Ishikawa (cell line): Measurements from ENCODE around the gene ERBB2.

Experiments
- CEBPB ChIP-seq: IDR thresholded peaks from 2 replicates; pipeline ENCODE4 v1.6.1; 2012
- CREB1 ChIP-seq: IDR thresholded peaks from 2 replicates; pipeline ENCODE4 v1.6.1; 2012; ENCODE audit warnings: low read depth
- EGR1 ChIP-seq: IDR thresholded peaks from 2 replicates; pipeline ENCODE4 v1.6.1; 2012
- EP300 ChIP-seq: IDR thresholded peaks from 2 replicates; pipeline ENCODE4 v1.6.1; 2012; ENCODE audit warnings: borderline replicate concordance
- FOXM1 ChIP-seq: IDR thresholded peaks from 2 replicates; pipeline ENCODE4 v1.6.1; 2012; ENCODE audit warnings: low read depth, borderline replicate concordance
- NFIC ChIP-seq: IDR thresholded peaks from 2 replicates; pipeline ENCODE4 v1.6.1; 2012
- RAD21 ChIP-seq: IDR thresholded peaks from 2 replicates; pipeline ENCODE4 v1.6.1; 2012; ENCODE audit warnings: low read depth
- TAF1 ChIP-seq: IDR thresholded peaks from 2 replicates; pipeline ENCODE4 v1.6.1; 2012; ENCODE audit warnings: low read depth, mild to moderate bottlenecking
- TCF12 ChIP-seq: IDR thresholded peaks from 2 replicates; pipeline ENCODE4 v1.6.1; 2012; ENCODE audit warnings: low read depth
- TEAD4 ChIP-seq: IDR thresholded peaks from 2 replicates; pipeline ENCODE4 v1.6.1; 2012
- YY1 ChIP-seq: IDR thresholded peaks from 2 replicates; pipeline ENCODE4 v1.6.1; 2012; ENCODE audit warnings: low read depth
- ZBTB7A ChIP-seq: IDR thresholded peaks from 2 replicates; pipeline ENCODE4 v1.6.1; 2012; ENCODE audit warnings: low read depth
- TF ChIP-seq, protein P1 (sequence below): IDR thresholded peaks from 2 replicates; pipeline ENCODE4 v1.6.1; 2012
- TF ChIP-seq, protein P2 (sequence below): IDR thresholded peaks from 2 replicates; pipeline ENCODE4 v1.6.1; 2012
- TF ChIP-seq, protein P3 (sequence below): IDR thresholded peaks from 2 replicates; pipeline ENCODE4 v1.6.1; 2012; ENCODE audit warnings: low read depth, mild to moderate bottlenecking

ERBB2 gene

DNA sequence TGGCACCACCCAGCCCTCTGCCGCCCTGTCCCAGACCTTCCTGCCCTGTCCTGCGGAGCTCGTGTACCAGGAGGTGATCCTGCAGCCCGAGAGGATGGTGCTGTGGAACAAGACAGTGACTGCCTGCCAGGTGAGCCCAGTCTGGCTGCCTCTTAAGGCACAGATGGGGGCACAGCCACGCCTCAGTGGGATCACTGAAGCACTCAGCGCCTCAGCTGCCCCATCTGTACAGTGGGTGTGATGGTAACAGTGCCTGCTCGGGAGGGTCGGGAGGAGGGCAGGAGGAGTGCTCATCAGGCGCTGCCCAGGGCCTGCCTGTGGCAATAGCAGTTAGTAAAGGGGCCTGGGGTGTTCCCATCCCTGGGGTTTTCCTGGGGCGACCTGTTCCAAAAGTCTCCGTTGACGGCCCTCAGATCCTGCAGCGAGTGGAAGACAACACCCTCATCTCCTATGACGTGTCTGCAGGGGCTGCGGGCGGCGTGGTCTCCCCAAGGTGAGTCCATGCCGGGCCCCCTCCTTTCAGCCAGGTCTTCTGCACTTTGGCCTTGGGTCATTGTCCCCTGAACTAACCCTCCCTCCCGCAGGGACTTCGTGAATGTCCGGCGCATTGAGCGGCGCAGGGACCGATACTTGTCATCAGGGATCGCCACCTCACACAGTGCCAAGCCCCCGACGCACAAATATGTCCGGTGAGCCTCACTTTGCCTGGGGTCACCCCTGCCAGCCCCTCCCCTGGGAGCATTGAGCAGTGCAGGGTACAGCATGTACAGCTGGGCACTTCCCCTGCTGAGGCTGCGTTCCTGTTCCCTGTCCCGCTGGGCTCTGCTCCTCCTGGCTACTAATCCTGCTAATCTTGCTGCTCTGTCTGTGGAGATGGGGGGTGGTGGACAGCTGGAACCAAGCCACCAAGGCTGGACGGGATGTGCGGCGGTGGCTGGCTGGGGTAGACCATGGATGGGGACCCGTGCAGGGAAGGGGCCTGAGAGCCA lies 39.2 kb upstream of the ERBB2 start:
- TF ChIP-seq ZBTB7A, result no peak
- no peak for TF ChIP-seq CREB1
- 0 out of 2 replicates have a peak, but pooled peaks have one; percentile 38 for TF ChIP-seq NFIC
- TF ChIP-seq CEBPB, result no peak
- TF ChIP-seq, protein P1, sequence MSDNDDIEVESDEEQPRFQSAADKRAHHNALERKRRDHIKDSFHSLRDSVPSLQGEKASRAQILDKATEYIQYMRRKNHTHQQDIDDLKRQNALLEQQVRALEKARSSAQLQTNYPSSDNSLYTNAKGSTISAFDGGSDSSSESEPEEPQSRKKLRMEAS, result no peak
- TF ChIP-seq, protein P2, sequence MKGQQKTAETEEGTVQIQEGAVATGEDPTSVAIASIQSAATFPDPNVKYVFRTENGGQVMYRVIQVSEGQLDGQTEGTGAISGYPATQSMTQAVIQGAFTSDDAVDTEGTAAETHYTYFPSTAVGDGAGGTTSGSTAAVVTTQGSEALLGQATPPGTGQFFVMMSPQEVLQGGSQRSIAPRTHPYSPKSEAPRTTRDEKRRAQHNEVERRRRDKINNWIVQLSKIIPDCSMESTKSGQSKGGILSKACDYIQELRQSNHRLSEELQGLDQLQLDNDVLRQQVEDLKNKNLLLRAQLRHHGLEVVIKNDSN, result no peak
- peak; percentile 70; the same call in 1 of the 2 replicates for TF ChIP-seq TCF12
- no peak for TF ChIP-seq TAF1
- TF ChIP-seq EP300, result peak; percentile 25; the same call in 1 of the 2 replicates
- TF ChIP-seq EGR1, result no peak
- TF ChIP-seq, protein P3, sequence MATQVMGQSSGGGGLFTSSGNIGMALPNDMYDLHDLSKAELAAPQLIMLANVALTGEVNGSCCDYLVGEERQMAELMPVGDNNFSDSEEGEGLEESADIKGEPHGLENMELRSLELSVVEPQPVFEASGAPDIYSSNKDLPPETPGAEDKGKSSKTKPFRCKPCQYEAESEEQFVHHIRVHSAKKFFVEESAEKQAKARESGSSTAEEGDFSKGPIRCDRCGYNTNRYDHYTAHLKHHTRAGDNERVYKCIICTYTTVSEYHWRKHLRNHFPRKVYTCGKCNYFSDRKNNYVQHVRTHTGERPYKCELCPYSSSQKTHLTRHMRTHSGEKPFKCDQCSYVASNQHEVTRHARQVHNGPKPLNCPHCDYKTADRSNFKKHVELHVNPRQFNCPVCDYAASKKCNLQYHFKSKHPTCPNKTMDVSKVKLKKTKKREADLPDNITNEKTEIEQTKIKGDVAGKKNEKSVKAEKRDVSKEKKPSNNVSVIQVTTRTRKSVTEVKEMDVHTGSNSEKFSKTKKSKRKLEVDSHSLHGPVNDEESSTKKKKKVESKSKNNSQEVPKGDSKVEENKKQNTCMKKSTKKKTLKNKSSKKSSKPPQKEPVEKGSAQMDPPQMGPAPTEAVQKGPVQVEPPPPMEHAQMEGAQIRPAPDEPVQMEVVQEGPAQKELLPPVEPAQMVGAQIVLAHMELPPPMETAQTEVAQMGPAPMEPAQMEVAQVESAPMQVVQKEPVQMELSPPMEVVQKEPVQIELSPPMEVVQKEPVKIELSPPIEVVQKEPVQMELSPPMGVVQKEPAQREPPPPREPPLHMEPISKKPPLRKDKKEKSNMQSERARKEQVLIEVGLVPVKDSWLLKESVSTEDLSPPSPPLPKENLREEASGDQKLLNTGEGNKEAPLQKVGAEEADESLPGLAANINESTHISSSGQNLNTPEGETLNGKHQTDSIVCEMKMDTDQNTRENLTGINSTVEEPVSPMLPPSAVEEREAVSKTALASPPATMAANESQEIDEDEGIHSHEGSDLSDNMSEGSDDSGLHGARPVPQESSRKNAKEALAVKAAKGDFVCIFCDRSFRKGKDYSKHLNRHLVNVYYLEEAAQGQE, result no peak
- no peak for TF ChIP-seq YY1
- TF ChIP-seq RAD21, result no peak
- TF ChIP-seq FOXM1, result no peak

DNA sequence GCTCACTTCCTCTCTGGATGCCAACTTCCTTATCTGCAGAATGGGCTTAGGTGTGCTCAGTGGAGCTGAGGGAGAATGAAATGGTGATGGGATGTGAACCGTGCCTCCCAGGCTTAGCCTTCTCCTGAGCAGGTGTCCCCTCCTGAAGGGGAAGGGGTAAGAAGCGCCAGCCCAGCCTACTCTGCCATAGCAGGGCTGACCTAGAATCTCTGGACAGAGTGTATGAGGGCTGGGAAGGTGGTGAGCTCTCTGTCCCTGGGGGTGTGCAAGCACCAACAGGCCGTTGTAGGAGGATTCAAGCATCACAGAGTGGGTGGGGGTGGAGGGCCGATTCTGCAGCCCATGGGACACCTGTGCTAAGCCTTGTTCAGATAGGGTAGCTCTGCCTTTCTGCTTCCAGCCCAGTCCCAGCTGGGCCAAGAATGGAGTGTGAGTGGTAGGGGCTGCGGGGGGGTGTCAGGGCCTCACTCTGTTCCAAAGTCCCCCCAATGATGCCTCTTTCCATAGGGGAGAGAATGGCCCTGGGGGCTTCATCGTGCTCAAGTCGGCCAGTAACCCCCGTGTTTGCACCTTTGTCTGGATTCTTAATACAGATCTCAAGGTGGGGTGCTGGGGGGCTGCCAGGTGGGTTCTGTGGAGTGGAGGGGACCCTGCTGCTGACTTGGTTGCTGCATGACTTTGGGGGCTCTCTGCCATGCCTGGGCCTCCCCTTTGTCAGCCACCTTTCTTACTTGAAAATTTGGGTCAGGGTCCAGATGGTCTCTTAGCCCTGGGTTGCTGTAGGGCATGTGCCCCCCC lies 37.9 kb upstream of the ERBB2 start:
- TF ChIP-seq YY1, result no peak
- TF ChIP-seq ZBTB7A, result peak; percentile 58; the same call in 1 of the 2 replicates

DNA sequence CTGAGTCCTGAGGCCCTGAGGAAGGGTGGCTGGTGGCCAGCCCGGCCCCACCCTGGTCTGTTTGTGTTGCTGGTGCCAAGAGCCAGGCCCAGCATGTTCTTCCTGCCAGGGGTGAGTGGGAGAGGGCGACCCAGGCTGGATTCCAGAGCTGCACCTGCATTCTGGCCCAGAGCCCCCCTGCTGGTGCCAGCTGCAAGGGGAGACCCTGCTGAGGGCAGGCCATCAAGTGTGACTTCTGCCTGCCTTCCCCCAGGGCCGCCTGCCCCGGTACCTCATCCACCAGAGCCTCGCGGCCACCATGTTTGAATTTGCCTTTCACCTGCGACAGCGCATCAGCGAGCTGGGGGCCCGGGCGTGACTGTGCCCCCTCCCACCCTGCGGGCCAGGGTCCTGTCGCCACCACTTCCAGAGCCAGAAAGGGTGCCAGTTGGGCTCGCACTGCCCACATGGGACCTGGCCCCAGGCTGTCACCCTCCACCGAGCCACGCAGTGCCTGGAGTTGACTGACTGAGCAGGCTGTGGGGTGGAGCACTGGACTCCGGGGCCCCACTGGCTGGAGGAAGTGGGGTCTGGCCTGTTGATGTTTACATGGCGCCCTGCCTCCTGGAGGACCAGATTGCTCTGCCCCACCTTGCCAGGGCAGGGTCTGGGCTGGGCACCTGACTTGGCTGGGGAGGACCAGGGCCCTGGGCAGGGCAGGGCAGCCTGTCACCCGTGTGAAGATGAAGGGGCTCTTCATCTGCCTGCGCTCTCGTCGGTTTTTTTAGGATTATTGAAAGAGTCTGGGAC lies 37.1 kb upstream of the ERBB2 start:
- TF ChIP-seq ZBTB7A (peak; percentile 79; the same call in 1 of the 2 replicates), YY1 (peak; percentile 74; the same call in 1 of the 2 replicates), TCF12 (peak; percentile 100), CREB1 (no peak), CEBPB (no peak), NFIC (peak; percentile 97), TEAD4 (peak; percentile 93), EP300 (peak; percentile 93), FOXM1 (peak; percentile 72), EGR1 (peak; percentile 70; the same call in 1 of the 2 replicates), RAD21 (no peak), TAF1 (no peak)
- TF ChIP-seq, protein P2, result no peak
- TF ChIP-seq, protein P3, result no peak
- TF ChIP-seq, protein P1, result peak; percentile 77

DNA sequence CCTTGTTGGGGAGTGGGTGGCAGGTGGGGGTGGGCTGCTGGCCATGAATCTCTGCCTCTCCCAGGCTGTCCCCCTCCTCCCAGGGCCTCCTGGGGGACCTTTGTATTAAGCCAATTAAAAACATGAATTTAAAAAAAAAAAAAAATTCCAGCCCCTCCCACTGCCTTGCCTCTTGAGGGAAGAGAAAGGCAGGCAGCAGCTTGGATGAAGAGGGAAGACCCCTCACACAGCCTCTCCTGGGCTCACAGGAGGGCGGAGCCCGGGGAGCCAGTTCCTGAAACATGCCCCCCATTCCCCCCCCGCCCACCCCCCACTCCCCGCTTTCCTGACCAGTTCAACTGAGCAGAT lies 36.5 kb upstream of the ERBB2 start:
- TF ChIP-seq, protein P2, result no peak
- TF ChIP-seq, protein P3, result no peak
- TF ChIP-seq TCF12 (no peak), FOXM1 (no peak), EGR1 (no peak), EP300 (no peak), TAF1 (no peak), CEBPB (no peak), NFIC (no peak), CREB1 (no peak), ZBTB7A (no peak), YY1 (no peak), TEAD4 (no peak), RAD21 (no peak)
- TF ChIP-seq, protein P1, result no peak
